ENCODE data around the gene FOXR1. TPM values are rescaled to one million over a fixed set of nuclear protein-coding genes. Genes with fewer than 3 reads are reported as not detected.

Gene FOXR1
- total RNA-seq, 1 donor from 2014 or later = not detected

DNA sequence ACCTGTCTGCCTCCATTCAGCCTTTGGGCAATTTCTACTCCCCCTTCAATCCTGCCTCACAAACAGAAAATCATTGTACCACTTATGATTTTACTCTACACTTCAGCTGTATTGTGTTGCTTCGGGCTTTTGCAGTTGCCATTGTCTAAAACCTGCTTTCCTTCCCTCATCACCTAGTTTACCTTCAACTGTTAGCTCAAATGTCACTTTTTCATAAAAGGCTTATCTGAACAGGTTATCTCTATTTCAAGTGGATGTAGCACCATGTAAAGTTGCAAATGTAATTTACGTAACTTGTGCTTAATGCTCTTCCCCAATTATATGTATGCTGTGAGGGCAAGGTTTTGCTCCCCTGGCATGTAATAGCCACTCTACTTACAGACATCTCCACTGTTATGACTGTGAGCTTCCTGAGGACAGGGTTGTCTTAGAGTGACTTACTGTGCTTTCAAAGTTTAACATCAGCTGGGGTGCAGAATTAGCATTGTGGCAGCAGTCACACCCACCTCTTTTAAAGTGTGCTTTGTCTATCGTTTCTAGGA lies 41.1 kb downstream of the FOXR1 start:
- Histone ChIP-seq H3K36me3 (peaks cover 13% of the 10 kb centered on the region), H3K79me2 (ENCODE audit: low read depth) (peaks cover 34% of the 10 kb centered on the region), H2AFZ (replicated peaks) (no peak overlapping the region), H3K27me3 (no peaks in the 10 kb centered on the region), H4K20me1 (ENCODE audit: low read depth) (peaks cover 26% of the 10 kb centered on the region), H3F3A (ENCODE audit: low read depth) (peaks cover 66% of the 10 kb centered on the region), H3K4me2 (no peak overlapping the region), H3K27ac (peak overlapping the region; percentile 46), H3K9ac (no peak overlapping the region), H3K4me1 (peaks cover 10% of the 10 kb centered on the region), H3K9me3 (ENCODE audit: low read depth) (no peaks in the 10 kb centered on the region), H3K4me3 (no peak overlapping the region)
- H3K9me3 Mint-ChIP-seq = no peaks in the 10 kb centered on the region
- H3K4me3 Mint-ChIP-seq = no peak overlapping the region
- H3K27ac Mint-ChIP-seq = no peak overlapping the region
- DNase-seq (ENCODE audit: low spot score) = no peak
- TF ChIP-seq, protein P1, sequence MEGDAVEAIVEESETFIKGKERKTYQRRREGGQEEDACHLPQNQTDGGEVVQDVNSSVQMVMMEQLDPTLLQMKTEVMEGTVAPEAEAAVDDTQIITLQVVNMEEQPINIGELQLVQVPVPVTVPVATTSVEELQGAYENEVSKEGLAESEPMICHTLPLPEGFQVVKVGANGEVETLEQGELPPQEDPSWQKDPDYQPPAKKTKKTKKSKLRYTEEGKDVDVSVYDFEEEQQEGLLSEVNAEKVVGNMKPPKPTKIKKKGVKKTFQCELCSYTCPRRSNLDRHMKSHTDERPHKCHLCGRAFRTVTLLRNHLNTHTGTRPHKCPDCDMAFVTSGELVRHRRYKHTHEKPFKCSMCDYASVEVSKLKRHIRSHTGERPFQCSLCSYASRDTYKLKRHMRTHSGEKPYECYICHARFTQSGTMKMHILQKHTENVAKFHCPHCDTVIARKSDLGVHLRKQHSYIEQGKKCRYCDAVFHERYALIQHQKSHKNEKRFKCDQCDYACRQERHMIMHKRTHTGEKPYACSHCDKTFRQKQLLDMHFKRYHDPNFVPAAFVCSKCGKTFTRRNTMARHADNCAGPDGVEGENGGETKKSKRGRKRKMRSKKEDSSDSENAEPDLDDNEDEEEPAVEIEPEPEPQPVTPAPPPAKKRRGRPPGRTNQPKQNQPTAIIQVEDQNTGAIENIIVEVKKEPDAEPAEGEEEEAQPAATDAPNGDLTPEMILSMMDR (IDR thresholded peaks at IDR 0.05) = no peak
- TF ChIP-seq EZH2 (IDR thresholded peaks at IDR 0.05) = no peak
- TF ChIP-seq EZH2phosphoT487 (IDR thresholded peaks at IDR 0.05) = no peak
- H3K36me3 Mint-ChIP-seq = peaks cover 32% of the 10 kb centered on the region
- peaks cover 2% of the 10 kb centered on the region for H3K27me3 Mint-ChIP-seq (ENCODE audit: insufficient read depth, low read depth)
- H3K4me1 Mint-ChIP-seq = peaks cover 12% of the 10 kb centered on the region

DNA sequence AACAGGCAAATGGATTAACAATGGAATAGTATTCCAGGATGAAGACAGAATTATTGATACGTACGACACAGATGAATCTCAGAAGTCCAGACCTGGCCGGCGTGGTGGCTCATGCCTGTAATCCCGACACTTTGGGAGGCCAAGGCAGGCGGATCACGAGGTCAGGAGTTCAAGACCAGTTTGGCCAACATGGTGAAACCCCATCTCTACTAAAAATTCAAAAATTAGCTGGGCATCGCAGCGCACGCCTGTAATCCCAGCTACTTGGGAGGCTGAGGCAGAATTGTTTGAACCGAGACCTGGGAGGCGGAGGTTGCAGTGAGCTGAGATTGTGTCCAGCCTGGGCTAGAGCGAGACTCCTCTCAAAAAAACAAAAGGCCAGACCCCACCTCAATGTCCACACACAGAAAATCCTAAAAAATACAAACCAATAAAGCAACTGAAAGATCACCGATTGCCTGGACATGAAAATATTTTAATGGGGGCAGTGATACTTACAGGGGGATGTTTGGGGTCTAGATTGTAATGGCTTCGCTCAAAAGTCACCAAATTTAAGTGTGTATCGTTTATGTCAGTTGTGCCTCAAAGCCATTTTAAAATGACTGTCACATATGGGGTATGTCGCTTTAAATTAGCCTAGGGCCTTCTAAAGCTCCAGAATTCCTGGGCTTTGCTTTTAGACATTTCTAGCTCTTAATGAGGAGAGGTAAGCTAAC lies 42.8 kb downstream of the FOXR1 start:
- Histone ChIP-seq H3K4me3 (no peak overlapping the region), H4K20me1 (ENCODE audit: low read depth) (peaks cover 28% of the 10 kb centered on the region), H3K4me2 (no peak overlapping the region), H3K9ac (no peak overlapping the region), H3K27me3 (no peaks in the 10 kb centered on the region), H2AFZ (replicated peaks) (no peak overlapping the region), H3K79me2 (ENCODE audit: low read depth) (peaks cover 47% of the 10 kb centered on the region), H3K9me3 (ENCODE audit: low read depth) (no peaks in the 10 kb centered on the region), H3K36me3 (peaks cover 13% of the 10 kb centered on the region), H3F3A (ENCODE audit: low read depth) (peaks cover 80% of the 10 kb centered on the region), H3K27ac (no peak overlapping the region), H3K4me1 (peaks cover 10% of the 10 kb centered on the region)
- H3K27me3 Mint-ChIP-seq (ENCODE audit: insufficient read depth, low read depth) = peaks cover 2% of the 10 kb centered on the region
- H3K4me3 Mint-ChIP-seq = no peak overlapping the region
- H3K9me3 Mint-ChIP-seq = no peaks in the 10 kb centered on the region
- H3K4me1 Mint-ChIP-seq = peaks cover 15% of the 10 kb centered on the region
- peaks cover 29% of the 10 kb centered on the region for H3K36me3 Mint-ChIP-seq
- no peak overlapping the region for H3K27ac Mint-ChIP-seq
- TF ChIP-seq, protein P1 (IDR thresholded peaks at IDR 0.05) = no peak
- no peak for TF ChIP-seq EZH2 (IDR thresholded peaks at IDR 0.05)
- TF ChIP-seq EZH2phosphoT487 (IDR thresholded peaks at IDR 0.05) = no peak
- DNase-seq (ENCODE audit: low spot score) = no peak

DNA sequence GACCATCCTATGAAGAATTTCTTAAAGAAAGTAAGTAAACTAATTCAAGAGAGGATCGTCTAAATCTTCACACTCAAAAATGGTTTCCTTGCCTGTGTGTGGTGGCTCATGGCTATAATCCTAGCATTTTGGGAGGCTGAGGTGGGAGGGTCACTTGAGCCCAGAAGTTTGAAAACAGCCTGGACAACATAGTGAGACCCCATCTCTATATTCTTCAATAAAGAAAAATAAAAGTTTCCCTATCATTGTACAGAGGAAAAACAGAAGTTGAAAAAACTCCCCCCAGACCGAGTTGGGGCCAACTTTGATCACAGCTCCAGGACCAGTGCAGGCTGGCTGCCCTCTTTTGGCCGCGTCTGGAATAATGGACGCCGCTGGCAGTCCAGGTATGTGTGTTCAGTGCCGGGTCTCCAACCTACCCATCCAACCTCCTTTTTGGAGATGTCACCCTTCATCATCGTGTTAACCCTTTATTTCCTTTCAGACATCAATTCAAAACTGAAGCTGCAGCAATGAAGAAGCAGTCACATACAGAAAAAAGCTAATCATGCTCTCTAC lies 43.6 kb downstream of the FOXR1 start:
- Histone ChIP-seq H3K4me1 (peaks cover 16% of the 10 kb centered on the region), H3K4me3 (no peak overlapping the region), H3K9me3 (ENCODE audit: low read depth) (no peaks in the 10 kb centered on the region), H3K4me2 (no peak overlapping the region), H3K27me3 (no peaks in the 10 kb centered on the region), H3K27ac (no peak overlapping the region), H3K79me2 (ENCODE audit: low read depth) (peaks cover 55% of the 10 kb centered on the region), H4K20me1 (ENCODE audit: low read depth) (peaks cover 35% of the 10 kb centered on the region), H3F3A (ENCODE audit: low read depth) (peaks cover 81% of the 10 kb centered on the region), H2AFZ (replicated peaks) (no peak overlapping the region), H3K36me3 (peaks cover 13% of the 10 kb centered on the region), H3K9ac (no peak overlapping the region)
- Mint-ChIP-seq H3K4me3 (peak overlapping the region; percentile 36), H3K27ac (no peak overlapping the region), H3K9me3 (no peaks in the 10 kb centered on the region), H3K36me3 (peaks cover 32% of the 10 kb centered on the region), H3K4me1 (peaks cover 22% of the 10 kb centered on the region), H3K27me3 (ENCODE audit: insufficient read depth, low read depth) (peaks cover 2% of the 10 kb centered on the region)
- peak; percentile 19 for DNase-seq (ENCODE audit: low spot score)
- TF ChIP-seq EZH2 (IDR thresholded peaks at IDR 0.05) = no peak
- TF ChIP-seq, protein P1 (IDR thresholded peaks at IDR 0.05) = peak; percentile 17
